Stomach (tissue), 4 donors: ENCODE results near the gene CFAP61.

ENCODE experiments used
- EP300 ChIP-seq: sonication (generic); formaldehyde crosslinking; IDR thresholded peaks from one replicate; pipeline ENCODE4 v1.6.1; 2017; ENCODE audit warnings: antibody characterized with exemption
- POLR2A ChIP-seq, 4 donors: fragments of 450-650 bp; IDR thresholded peaks; one replicate each; pipeline ENCODE4 v1.6.1; 2016; ENCODE audit warnings: antibody characterized with exemption in 4 of 4, control low read depth in 2 of 4, mild to moderate bottlenecking in 1 of 4, moderate library complexity in 1 of 4

- TF ChIP-seq POLR2A (IDR thresholded peaks at IDR 0.05), result no peak
- TF ChIP-seq EP300, result no peak
These were observed 131.8 kb downstream of the CFAP61 start for GRCh38 chr20:20184149-20184548.
